PFSK-1 (cell line): ENCODE measurements around the gene TTYH2.

Experiments used
- FOXP2 ChIP-seq: optimal IDR thresholded peaks from 2 replicates; pipeline ENCODE3; 2011; ENCODE audit warnings: borderline replicate concordance, control low read depth, inconsistent platforms; ENCODE audit not compliant: insufficient read depth; ENCODE audit errors: extremely low read length, extremely low read depth
- POLR2AphosphoS5 ChIP-seq: IDR thresholded peaks from 2 replicates; pipeline ENCODE4 v1.6.1; 2012; ENCODE audit warnings: low read depth, mild to moderate bottlenecking, control low read depth, low read length, moderate library complexity
- SIN3A ChIP-seq: IDR thresholded peaks from 2 replicates; pipeline ENCODE4 v1.6.1; 2012; ENCODE audit warnings: mild to moderate bottlenecking, low read length, moderate library complexity, borderline replicate concordance; ENCODE audit not compliant: insufficient read depth
- TAF1 ChIP-seq: IDR thresholded peaks from 2 replicates; pipeline ENCODE4 v1.6.1; 2012; ENCODE audit warnings: low read length, control low read depth, borderline replicate concordance; ENCODE audit not compliant: insufficient read depth

DNA sequence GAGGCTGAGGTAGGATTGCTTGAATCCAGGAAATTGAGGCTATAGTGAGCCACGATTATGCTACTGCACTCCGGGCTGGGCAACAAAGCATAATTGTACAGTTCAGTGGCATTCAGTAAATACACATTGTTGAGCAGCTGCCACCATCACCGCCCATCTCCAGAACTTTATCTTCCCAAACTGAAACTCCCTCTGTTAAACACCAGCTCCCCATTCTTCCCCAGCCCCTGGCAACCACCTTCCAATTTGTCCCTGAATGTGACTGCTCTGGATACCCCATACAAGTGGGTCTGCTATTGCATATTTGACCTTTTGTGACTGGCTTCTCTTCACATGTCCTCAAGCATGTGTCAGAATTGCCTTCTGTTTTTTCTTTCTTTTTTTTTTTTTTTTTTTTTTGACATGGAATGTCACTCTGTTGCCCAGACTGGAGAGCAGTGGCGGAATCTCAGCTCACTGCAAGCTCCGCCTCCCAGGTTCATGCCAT lies 7.0 kb upstream of the TTYH2 start:
- TF ChIP-seq POLR2AphosphoS5 (no peak), FOXP2 (no peak), TAF1 (no peak), SIN3A (no peak)
